Esophagus muscularis mucosa (tissue), 4 donors: ENCODE measurements around the gene ZNF396.

Experiments
- CTCF ChIP-seq, 3 experiments: fragments of 200-600 bp in 2 of 3; fragments of 450-650 bp in 1 of 3; sonication (generic) in 2 of 3; IDR thresholded peaks; one replicate each; pipeline ENCODE4 v1.5.1; 2017 to 2019; ENCODE audit warnings: antibody characterized with exemption in 3 of 3, mild to moderate bottlenecking in 2 of 3, moderate library complexity in 1 of 3
- EP300 ChIP-seq: sonication (generic); formaldehyde crosslinking; IDR thresholded peaks from one replicate; pipeline ENCODE4 v1.6.1; 2017; ENCODE audit warnings: antibody characterized with exemption
- POLR2A ChIP-seq: fragments of 450-650 bp; IDR thresholded peaks from one replicate; pipeline ENCODE4 v1.6.1; 2017; ENCODE audit warnings: antibody characterized with exemption, moderate library complexity, mild to moderate bottlenecking, low read depth
- POLR2AphosphoS5 ChIP-seq, 2 donors: sonication (generic); formaldehyde crosslinking; IDR thresholded peaks; one replicate each; pipeline ENCODE4 v1.6.1; 2017; ENCODE audit warnings: antibody characterized with exemption in 2 of 2

- TF ChIP-seq POLR2AphosphoS5 (IDR thresholded peaks at IDR 0.05) (no peak), POLR2A (no peak), CTCF (IDR thresholded peaks at IDR 0.05) (no peak), EP300 (no peak)
These were observed 40.1 kb upstream of the ZNF396 start for GRCh38 chr18:35417223-35417622.
